Peyer's patch (tissue), 4 donors: ENCODE results near the gene GARIN3. TPM values are rescaled to one million over a fixed set of nuclear protein-coding genes. Genes with fewer than 3 reads are reported as not detected.
"Not testable (repeated sequence)": the region's sequence is repeated elsewhere in the genome, so short reads cannot be mapped to it uniquely, and the experiment has no call there.

ENCODE experiments used
- DNase-seq, 3 donors: peaks; one replicate each; pipeline ENCODE4 v3.0.0-alpha.2; 2017 to 2019
- H3K27ac ChIP-seq, 4 donors: fragments of 200-600 bp; sonication (generic); one replicate each; pipeline ENCODE4 v1.5.1; 2016 to 2019
- H3K27me3 ChIP-seq, 2 donors: fragments of 200-600 bp; sonication (generic); one replicate each; pipeline ENCODE4 v1.5.1; 2019
- H3K36me3 ChIP-seq, 3 donors: fragments of 200-600 bp; sonication (generic); one replicate each; pipeline ENCODE4 v1.5.1; 2016 to 2019
- H3K4me1 ChIP-seq, 4 donors: fragments of 200-600 bp; sonication (generic); one replicate each; pipeline ENCODE4 v1.5.1; 2016 to 2019
- H3K4me3 ChIP-seq, 4 donors: fragments of 200-600 bp; sonication (generic); 1 replicate in 3 of 4; 2 replicates in 1 of 4; pipeline ENCODE4 v1.5.1; 2016 to 2019; ENCODE audit warnings: mild to moderate bottlenecking in 1 of 4
- H3K9me3 ChIP-seq, 4 donors: fragments of 200-600 bp; sonication (generic); one replicate each; pipeline ENCODE4 v1.5.1; 2016 to 2019; ENCODE audit warnings: mild to moderate bottlenecking in 1 of 4
- CTCF ChIP-seq, 6 experiments: fragments of 450-650 bp in 4 of 6; fragments of 200-600 bp in 2 of 6; sonication (generic) in 1 of 6; IDR thresholded peaks; one replicate each; pipeline ENCODE4 v1.5.1; 2017 to 2019; ENCODE audit warnings: antibody characterized with exemption in 6 of 6, mild to moderate bottlenecking in 3 of 6, moderate library complexity in 1 of 6
- POLR2A ChIP-seq, 2 donors: fragments of 450-650 bp; IDR thresholded peaks; one replicate each; pipeline ENCODE4 v1.5.1; 2017; ENCODE audit warnings: antibody characterized with exemption in 2 of 2, mild to moderate bottlenecking in 2 of 2, moderate library complexity in 2 of 2
- total RNA-seq, 4 donors: library from RNA; depleted of rRNA; stranded (reverse); fragments of >200 nt; gene quantifications; one replicate each; pipeline ENCODE4 v1.1.0, GENCODE V29; 2016

GARIN3 gene
- total RNA-seq, 4 donors from 2014 or later, result not detected

- Histone ChIP-seq H3K4me1 (peaks cover 0 to 6% (median 2%) of the 10 kb centered on the region in 4 donors), H3K9me3 (no peaks in the 10 kb centered on the region), H3K4me3 (no peak overlapping the region), H3K36me3 (no peaks in the 10 kb centered on the region), H3K27ac (no peak overlapping the region), H3K27me3 (no peaks in the 10 kb centered on the region)
- no peak for DNase-seq
- TF ChIP-seq CTCF (IDR thresholded peaks at IDR 0.05) (no peak), POLR2A (IDR thresholded peaks at IDR 0.05) (no peak)
Measured at GRCh38 chr5:157212307-157212706, 46.2 kb upstream of the GARIN3 start.

GRCh38 chr5:157210652-157211051 is 44.6 kb upstream of the GARIN3 start:
- not testable (repeated sequence) for H3K9me3 ChIP-seq, H3K27me3 ChIP-seq, H3K27ac ChIP-seq, H3K36me3 ChIP-seq, H3K4me3 ChIP-seq, H3K4me1 ChIP-seq, DNase-seq

GRCh38 chr5:157205708-157206107 is 39.6 kb upstream of the GARIN3 start:
- no peaks in the 10 kb centered on the region for H3K36me3 ChIP-seq
- no peaks in the 10 kb centered on the region for H3K4me1 ChIP-seq
- H3K27ac ChIP-seq, result no peak overlapping the region
- no peaks in the 10 kb centered on the region for H3K9me3 ChIP-seq
- no peaks in the 10 kb centered on the region for H3K27me3 ChIP-seq
- DNase-seq, result no peak
- no peak overlapping the region for H3K4me3 ChIP-seq
- TF ChIP-seq CTCF (IDR thresholded peaks at IDR 0.05) (no peak), POLR2A (IDR thresholded peaks at IDR 0.05) (no peak)

GRCh38 chr5:157204765-157205164 is 38.7 kb upstream of the GARIN3 start:
- Histone ChIP-seq H3K27me3 (no peaks in the 10 kb centered on the region), H3K27ac (peak overlapping the region in 1 of 4 donors; percentile 50), H3K4me3 (no peak overlapping the region), H3K36me3 (no peaks in the 10 kb centered on the region), H3K4me1 (no peaks in the 10 kb centered on the region), H3K9me3 (no peaks in the 10 kb centered on the region)
- no peak for DNase-seq
- TF ChIP-seq POLR2A (IDR thresholded peaks at IDR 0.05) (no peak), CTCF (IDR thresholded peaks at IDR 0.05) (no peak)

GRCh38 chr5:157203417-157203816 is 37.4 kb upstream of the GARIN3 start:
- Histone ChIP-seq H3K27me3 (no peaks in the 10 kb centered on the region), H3K4me1 (no peaks in the 10 kb centered on the region), H3K36me3 (no peaks in the 10 kb centered on the region), H3K9me3 (no peaks in the 10 kb centered on the region), H3K27ac (peak overlapping the region in 2 of 4 donors; percentile 3 to 50), H3K4me3 (no peak overlapping the region)
- TF ChIP-seq POLR2A (IDR thresholded peaks at IDR 0.05) (no peak), CTCF (IDR thresholded peaks at IDR 0.05) (no peak)
- DNase-seq, result no peak

GRCh38 chr5:157201857-157202256 is 35.8 kb upstream of the GARIN3 start:
- Histone ChIP-seq H3K27ac (peak overlapping the region in 1 of 4 donors; percentile 8), H3K27me3 (no peaks in the 10 kb centered on the region), H3K9me3 (no peaks in the 10 kb centered on the region), H3K36me3 (no peaks in the 10 kb centered on the region), H3K4me1 (no peaks in the 10 kb centered on the region), H3K4me3 (no peak overlapping the region)
- TF ChIP-seq CTCF (IDR thresholded peaks at IDR 0.05) (no peak), POLR2A (IDR thresholded peaks at IDR 0.05) (no peak)
- DNase-seq, result no peak
